H1 (cell line): Measurements from ENCODE around the gene ZHX3. TPM values are rescaled to one million over a fixed set of nuclear protein-coding genes. Genes with fewer than 3 reads are reported as not detected.

ENCODE experiments used
- CTCF ChIA-PET: fragments of 300-600 bp; sonication (Branson Sonifier 250); formaldehyde crosslinking; loops from one replicate; lab custom pipeline; 2021; ENCODE audit not compliant: partially characterized antibody; lab: Charles Lee
- POLR2A ChIA-PET: fragments of 300-600 bp; sonication (Branson Sonifier 250); formaldehyde crosslinking; loops from one replicate; lab custom pipeline; 2021; ENCODE audit warnings: inconsistent platforms; ENCODE audit not compliant: partially characterized antibody; lab: Charles Lee
- DNase-seq, 2 experiments: peaks; one replicate each; pipeline versions ENCODE4 v3.0.0 to v3.0.0-alpha.2; 2010 to 2022; ENCODE audit warnings: low spot score in 2 of 2, low read depth in 1 of 2, mixed read lengths in 1 of 2
- FAIRE-seq: peaks from 2 replicates; lab custom pipeline; 2011; peaks lifted over from hg19 to GRCh38; lab: Jason Lieb, UNC
- H2AFZ ChIP-seq: 2 replicates; pipeline ENCODE4 v1.8.1; 2012; ENCODE audit warnings: low read length, inconsistent platforms
- H2AK5ac ChIP-seq: 2 replicates; pipeline ENCODE4 v1.6.1; 2013; ENCODE audit warnings: low read depth, low read length
- H2BK120ac ChIP-seq: replicated peaks from 2 replicates; pipeline ENCODE3; 2013; ENCODE audit warnings: low read depth, low read length, inconsistent platforms
- H2BK12ac ChIP-seq: 2 replicates; pipeline ENCODE4 v1.6.1; 2013; ENCODE audit warnings: low read depth, low read length
- H2BK15ac ChIP-seq: 2 replicates; pipeline ENCODE4 v1.6.1; 2013; ENCODE audit warnings: low read length
- H2BK20ac ChIP-seq: 2 replicates; pipeline ENCODE4 v1.6.1; 2013; ENCODE audit warnings: low read length
- H2BK5ac ChIP-seq: 2 replicates; pipeline ENCODE4 v1.6.1; 2013; ENCODE audit warnings: low read depth, low read length
- H3K14ac ChIP-seq: 2 replicates; pipeline ENCODE4 v1.6.1; 2013; ENCODE audit warnings: inconsistent platforms; ENCODE audit not compliant: insufficient read length
- H3K18ac ChIP-seq: 2 replicates; pipeline ENCODE4 v1.6.1; 2013; ENCODE audit warnings: low read length; ENCODE audit errors: extremely low read depth
- H3K23ac ChIP-seq: 2 replicates; pipeline ENCODE4 v1.6.1; 2013; ENCODE audit warnings: inconsistent platforms; ENCODE audit not compliant: insufficient read length
- H3K23me2 ChIP-seq: 2 replicates; pipeline ENCODE4 v1.6.1; 2013; ENCODE audit warnings: low read depth, low read length
- H3K27ac ChIP-seq: 2 replicates; pipeline ENCODE4 v1.6.1; 2011; ENCODE audit warnings: low read depth, low read length, inconsistent platforms
- H3K27me3 ChIP-seq, 4 experiments: replicated peaks in 1 of 4; 1 replicate in 1 of 4; 2 replicates in 3 of 4; pipeline versions ENCODE4 v1.6.1 to v1.8.1; 2011 to 2013; ENCODE audit warnings: low read length in 3 of 4, mild to moderate bottlenecking in 3 of 4, inconsistent platforms in 2 of 4, mixed read lengths in 2 of 4, moderate library complexity in 1 of 4; ENCODE audit not compliant: control insufficient read depth in 3 of 4, insufficient read depth in 3 of 4; ENCODE audit errors: extremely low read depth in 1 of 4
- H3K36me3 ChIP-seq, 4 experiments: 2 replicates each; pipeline versions ENCODE4 v1.6.1 to v1.8.1; 2011 to 2013; ENCODE audit warnings: mild to moderate bottlenecking in 4 of 4, low read length in 3 of 4, moderate library complexity in 2 of 4, control low read depth in 1 of 4, inconsistent platforms in 1 of 4; ENCODE audit not compliant: insufficient read depth in 4 of 4, control insufficient read depth in 2 of 4
- H3K4ac ChIP-seq: replicated peaks from 2 replicates; pipeline ENCODE3; 2013; ENCODE audit warnings: low read length, low read depth, mixed read lengths, inconsistent platforms; ENCODE audit not compliant: insufficient read length
- H3K4me1 ChIP-seq, 4 experiments: replicated peaks in 1 of 4; 1 replicate in 1 of 4; 2 replicates in 3 of 4; pipeline versions ENCODE4 v1.6.1 to v1.8.1; 2011 to 2013; ENCODE audit warnings: low read length in 3 of 4, inconsistent platforms in 2 of 4, mixed read lengths in 1 of 4; ENCODE audit not compliant: insufficient read depth in 4 of 4, control insufficient read depth in 3 of 4
- H3K4me2 ChIP-seq, 2 experiments: 2 replicates each; pipeline versions ENCODE4 v1.6.1 to v1.8.1; 2011 to 2013; ENCODE audit warnings: low read depth in 2 of 2, low read length in 2 of 2, control low read depth in 1 of 2, inconsistent platforms in 1 of 2, mild to moderate bottlenecking in 1 of 2; ENCODE audit not compliant: insufficient read depth in 1 of 2
- H3K4me3 ChIP-seq, 4 experiments: fragments of 200-600, 300-600 bp in 1 of 4; sonication (generic), shearing (Covaris generic), sonication (Bioruptor Twin) in 1 of 4; 2 replicates each; pipeline versions ENCODE4 v1.5.1 to v1.8.1; 2011 to 2016; ENCODE audit warnings: low read length in 4 of 4, low read depth in 3 of 4, control low read depth in 2 of 4, inconsistent platforms in 2 of 4, mild to moderate bottlenecking in 2 of 4, mixed read lengths in 1 of 4, moderate library complexity in 1 of 4; ENCODE audit not compliant: insufficient read depth in 2 of 4; ENCODE audit errors: extremely low read depth in 1 of 4
- H3K56ac ChIP-seq: replicated peaks from 2 replicates; pipeline ENCODE3; 2013; ENCODE audit warnings: low read depth, mild to moderate bottlenecking, mixed read lengths, low read length, inconsistent platforms; ENCODE audit not compliant: insufficient read length
- H3K79me1 ChIP-seq: 2 replicates; pipeline ENCODE4 v1.6.1; 2013; ENCODE audit warnings: low read depth, low read length, control low read depth
- H3K79me2 ChIP-seq, 2 experiments: 2 replicates each; pipeline versions ENCODE4 v1.6.1 to v1.8.1; 2012 to 2013; ENCODE audit warnings: low read length in 2 of 2, mild to moderate bottlenecking in 2 of 2, inconsistent platforms in 1 of 2; ENCODE audit not compliant: insufficient read depth in 2 of 2, control insufficient read depth in 1 of 2
- H3K9ac ChIP-seq, 4 experiments: replicated peaks in 1 of 4; 1 replicate in 1 of 4; 2 replicates in 3 of 4; pipeline versions ENCODE4 v1.6.1 to v1.8.1; 2011 to 2013; ENCODE audit warnings: low read depth in 3 of 4, low read length in 3 of 4, control low read depth in 2 of 4, mild to moderate bottlenecking in 2 of 4, moderate library complexity in 2 of 4, inconsistent platforms in 1 of 4; ENCODE audit errors: extremely low read depth in 1 of 4
- H3K9me3 ChIP-seq, 2 experiments: 2 replicates each; pipeline versions ENCODE4 v1.6.1 to v1.8.1; 2012 to 2013; ENCODE audit warnings: mild to moderate bottlenecking in 2 of 2, moderate library complexity in 2 of 2, control low read depth in 1 of 2, inconsistent platforms in 1 of 2, low read depth in 1 of 2, low read length in 1 of 2, mixed read lengths in 1 of 2; ENCODE audit not compliant: insufficient read depth in 2 of 2
- H4K20me1 ChIP-seq, 2 experiments: replicated peaks in 1 of 2; 2 replicates each; pipeline versions ENCODE3 to v1.8.1; 2011 to 2013; ENCODE audit warnings: inconsistent platforms in 2 of 2, low read length in 2 of 2, mild to moderate bottlenecking in 1 of 2; ENCODE audit not compliant: insufficient read depth in 2 of 2, control insufficient read depth in 1 of 2
- H4K5ac ChIP-seq: 2 replicates; pipeline ENCODE4 v1.6.1; 2013; ENCODE audit warnings: low read length, low read depth, mixed read lengths, inconsistent platforms; ENCODE audit not compliant: insufficient read length
- H4K8ac ChIP-seq: 2 replicates; pipeline ENCODE4 v1.8.0; 2013; ENCODE audit warnings: mild to moderate bottlenecking, moderate library complexity, low read length, inconsistent platforms; ENCODE audit not compliant: insufficient read depth; ENCODE audit errors: extremely low read depth
- H4K91ac ChIP-seq: replicated peaks from 2 replicates; pipeline ENCODE3; 2013; ENCODE audit warnings: low read length, mixed read lengths, inconsistent platforms; ENCODE audit not compliant: insufficient read length
- BCL11A ChIP-seq, 2 experiments: IDR thresholded peaks; one replicate each; pipeline ENCODE4 v1.6.1; 2011; ENCODE audit warnings: low read depth in 2 of 2, low read length in 2 of 2, mild to moderate bottlenecking in 2 of 2
- CBX5 ChIP-seq: fragments of 300-800, 300-1000 bp; sonication (generic); IDR thresholded peaks from 2 replicates; pipeline ENCODE4 v1.7.1; 2016; ENCODE audit warnings: antibody characterized with exemption, low read length, low read depth
- CBX8 ChIP-seq: fragments of 300-800, 300-1000 bp; sonication (generic); IDR thresholded peaks from 2 replicates; pipeline ENCODE4 v1.7.1; 2016; ENCODE audit warnings: low read depth, low read length, borderline replicate concordance
- CEBPB ChIP-seq: IDR thresholded peaks from 2 replicates; pipeline ENCODE4 v1.6.1; 2012; ENCODE audit warnings: low read depth, low read length
- CREB1 ChIP-seq: IDR thresholded peaks from 2 replicates; pipeline ENCODE4 v1.6.1; 2012; ENCODE audit warnings: inconsistent platforms
- GABPA ChIP-seq: IDR thresholded peaks from 2 replicates; pipeline ENCODE4 v1.6.1; 2011; ENCODE audit warnings: mild to moderate bottlenecking, low read length, moderate library complexity, borderline replicate concordance; ENCODE audit not compliant: insufficient read depth
- HDAC2 ChIP-seq, 2 experiments: fragments of 300-600 bp in 1 of 2; sonication (generic) in 1 of 2; IDR thresholded peaks; 2 replicates each; pipeline ENCODE4 v1.6.1; 2011 to 2012; ENCODE audit warnings: low read depth in 2 of 2, low read length in 2 of 2, mild to moderate bottlenecking in 2 of 2, moderate library complexity in 2 of 2, borderline replicate concordance in 1 of 2, inconsistent platforms in 1 of 2
- KDM5A ChIP-seq: fragments of 200-600 bp; IDR thresholded peaks from 2 replicates; pipeline ENCODE4 v1.7.1; 2012; ENCODE audit warnings: mild to moderate bottlenecking, low read length, inconsistent platforms, mixed read lengths
- MAFK ChIP-seq: IDR thresholded peaks from 2 replicates; pipeline ENCODE4 v1.6.1; 2012; ENCODE audit warnings: low read depth, mild to moderate bottlenecking, improper control_type of control experiment, low read length
- RXRA ChIP-seq: IDR thresholded peaks from 2 replicates; pipeline ENCODE4 v1.6.1; 2011; ENCODE audit warnings: low read depth, mild to moderate bottlenecking, low read length, moderate library complexity; ENCODE audit not compliant: insufficient read depth
- SIN3A ChIP-seq, 2 experiments: IDR thresholded peaks in 1 of 2; conservative IDR thresholded peaks in 1 of 2; 2 replicates each; pipeline ENCODE4 v1.6.1; 2011 to 2012; ENCODE audit warnings: low read length in 2 of 2, improper control_type of control experiment in 1 of 2, low read depth in 1 of 2, mild to moderate bottlenecking in 1 of 2
- SIX5 ChIP-seq: IDR thresholded peaks from 2 replicates; pipeline ENCODE4 v1.6.1; 2011; ENCODE audit warnings: mild to moderate bottlenecking, low read depth, low read length
- SP2 ChIP-seq: IDR thresholded peaks from 2 replicates; pipeline ENCODE4 v1.6.1; 2012; ENCODE audit warnings: mild to moderate bottlenecking, low read length, inconsistent platforms
- TBP ChIP-seq: IDR thresholded peaks from 2 replicates; pipeline ENCODE4 v1.6.1; 2011; ENCODE audit warnings: low read depth, low read length, improper control_type of control experiment
- YY1 ChIP-seq: IDR thresholded peaks from 2 replicates; pipeline ENCODE4 v1.6.1; 2011; ENCODE audit warnings: low read depth, mild to moderate bottlenecking, low read length
- WGBS, 2 experiments: shearing (Covaris generic) in 1 of 2; methylation state at CpG; one replicate each; pipeline versions ENCODE4 v1.1.6 to v1.1.7; 2013 to 2015; ENCODE audit warnings: low lambda C conversion rate in 2 of 2, mixed read lengths in 2 of 2, inconsistent platforms in 1 of 2, low coverage in 1 of 2, missing lambda C conversion rate in 1 of 2; ENCODE audit not compliant: insufficient replicate concordance in 2 of 2, insufficient coverage in 1 of 2, insufficient read length in 1 of 2; ENCODE audit errors: extremely low coverage in 1 of 2, missing lambda C conversion rate in 1 of 2; 5-methylcytosine and 5-hydroxymethylcytosine counted together
- polyA plus RNA-seq, 7 experiments: library from polyadenylated mRNA; depleted of rRNA in 3 of 7; stranded (reverse) in 5 of 7; unstranded in 2 of 7; fragments of >200 nt in 5 of 7; fragments of 200-250 nt in 2 of 7; gene quantifications; 1 replicate in 5 of 7; 2 replicates in 1 of 7; 4 replicates in 1 of 7; pipeline versions ENCODE4 v1.2.1 to v1.2.3, GENCODE V29; 2011 to 2013; ENCODE audit warnings: missing spikeins in 2 of 7, mixed read lengths in 2 of 7
- total RNA-seq: library from RNA; stranded (reverse); fragmentation: NEBNext Ultra II Directional; extraction: Animal tissue kit (Norgen Biotek cat#: 25700); gene quantifications from 2 replicates; pipeline ENCODE4 v1.2.1, GENCODE V29; 2021

ZHX3 gene
- total and polyA plus RNA-seq, 2 of the 8 experiments (the other 6 are each of a cell fraction or from before 2014, with no cell fraction given) = 1.00 to 7.8 TPM

DNA sequence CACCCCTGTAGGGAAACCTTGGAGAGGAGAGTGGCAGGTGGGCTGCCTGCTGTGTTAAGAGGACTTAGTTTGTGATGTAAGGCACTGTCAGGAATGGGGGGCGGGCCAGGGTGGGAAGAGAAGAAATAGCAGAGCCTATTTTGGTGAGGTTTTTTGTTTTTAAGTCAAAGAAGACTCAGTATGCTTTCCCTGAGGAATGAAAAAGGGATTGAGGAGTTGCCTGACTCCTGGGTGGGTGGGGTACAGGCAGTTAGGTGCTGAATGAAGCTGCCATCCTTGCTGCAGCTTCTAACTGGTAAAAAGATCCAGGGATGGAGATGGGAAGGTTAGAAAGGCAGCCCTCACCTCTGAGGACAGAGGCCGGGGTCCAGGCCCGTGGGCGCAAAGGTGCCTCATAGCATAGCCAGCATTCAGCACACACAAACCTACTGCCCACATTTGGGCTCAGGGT lies 142.3 kb downstream of the ZHX3 start:
- no peaks in the 10 kb centered on the region; the same call in 1 of the 2 replicates for H3K79me1 ChIP-seq
- H3K9ac ChIP-seq = no peak overlapping the region
- H2AK5ac ChIP-seq = no peak overlapping the region
- H2AFZ ChIP-seq = no peak overlapping the region
- no peak overlapping the region for H4K8ac ChIP-seq
- no peaks in the 10 kb centered on the region for H3K79me2 ChIP-seq
- H3K56ac ChIP-seq = no peak overlapping the region
- H2BK15ac ChIP-seq = no peak overlapping the region
- no peak overlapping the region for H3K18ac ChIP-seq
- FAIRE-seq = no peak
- no peak overlapping the region for H2BK120ac ChIP-seq
- H3K36me3 ChIP-seq = peaks cover 24 to 57% (median 45%) of the 10 kb centered on the region in 4 experiments
- peaks cover 12% of the 10 kb centered on the region in 2 experiments for H4K20me1 ChIP-seq
- H3K4me1 ChIP-seq = peaks cover 0 to 4% (median 0%) of the 10 kb centered on the region in 4 experiments; a peak in 1 of 7 replicates
- no peak overlapping the region for H4K5ac ChIP-seq
- no peaks in the 10 kb centered on the region for H3K27me3 ChIP-seq
- H3K14ac ChIP-seq = no peak overlapping the region
- ChIA-PET CTCF (interaction anchor here (0.8 to 7.3 kb wide), 7 partner anchors 10 to 183 kb away, joined by 3 to 112 read pairs (median 4); partner anchors contain the start of gene LPIN3), POLR2A (no interaction called here)
- H3K4me2 ChIP-seq = no peak overlapping the region
- no peaks in the 10 kb centered on the region for H3K23me2 ChIP-seq
- no peak overlapping the region for H3K27ac ChIP-seq
- no peak overlapping the region for H4K91ac ChIP-seq
- no peak overlapping the region for H3K4me3 ChIP-seq
- no peaks in the 10 kb centered on the region for H3K9me3 ChIP-seq
- no peak overlapping the region for H3K23ac ChIP-seq
- no peak overlapping the region for H2BK5ac ChIP-seq
- 93% methylated on average over 4 of the region's 4 CpGs; no CpG with 5 or more reads in 1 of the 2 experiments for WGBS, 2 experiments
- H3K4ac ChIP-seq = no peak overlapping the region
- H2BK12ac ChIP-seq = no peak overlapping the region
- H2BK20ac ChIP-seq = no peak overlapping the region
- DNase-seq = peak in 1 of 2 experiments; percentile 11
- no peak for TF ChIP-seq GABPA
- no peak for TF ChIP-seq CBX8
- TF ChIP-seq TBP = no peak
- TF ChIP-seq KDM5A = no peak
- TF ChIP-seq RXRA = no peak
- TF ChIP-seq BCL11A (IDR thresholded peaks at IDR 0.05; ENCODE audit: low read depth in 2 of 2, low read length in 2 of 2) = no peak
- no peak for TF ChIP-seq HDAC2 (IDR thresholded peaks at IDR 0.05; ENCODE audit: borderline replicate concordance in 1 of 2, low read depth in 2 of 2, low read length in 2 of 2)
- TF ChIP-seq MAFK = no peak
- no peak for TF ChIP-seq SIX5
- TF ChIP-seq CBX5 = no peak
- TF ChIP-seq CEBPB = no peak
- no peak for TF ChIP-seq SP2
- no peak for TF ChIP-seq YY1
- TF ChIP-seq CREB1 = no peak
- TF ChIP-seq SIN3A (conservative IDR thresholded peaks at IDR 0.05 in 1 of 2, IDR thresholded peaks at IDR 0.05 in 1 of 2; ENCODE audit: low read depth in 1 of 2, low read length in 2 of 2) = no peak
